DOHH2 (cell line): Measurements from ENCODE around the gene LARGE1.

Source experiments
- CTCF ChIP-seq: fragments of 200-600 bp; sonication (generic); IDR thresholded peaks from one replicate; pipeline ENCODE4 v1.5.1; 2014; ENCODE audit warnings: antibody characterized with exemption, mild to moderate bottlenecking, low read depth, low read length; ENCODE audit not compliant: poor library complexity, severe bottlenecking
- EZH2phosphoT487 ChIP-seq: fragments of 200-600 bp; sonication (generic); IDR thresholded peaks from 2 replicates; pipeline ENCODE4 v1.6.1; 2017; ENCODE audit warnings: borderline replicate concordance, mild to moderate bottlenecking, antibody characterized with exemption, low read length, moderate library complexity, mixed read lengths

- no peak for TF ChIP-seq CTCF
- TF ChIP-seq EZH2phosphoT487, result no peak
Observed at GRCh38 chr22:33774781-33775180, 145.5 kb downstream of the LARGE1 start.
